Activated naive CD8-positive, alpha-beta T cell treated with anti-CD3 and anti-CD28 coated beads, Interleukin-2, amount 50 U/mL, for 16 hours (primary cell): Measurements from ENCODE around the gene FBXL7.

Experiments
- DNase-seq: peaks from one replicate; pipeline ENCODE4 v3.0.0-alpha.2; 2020; ENCODE audit warnings: low read depth, low spot score

The FBXL7 gene

GRCh38 chr5:15499528-15500324 lies at the start of gene FBXL7:
FBXL7 (plus strand) TSS chr5:15500180.
- DNase-seq: no peak

DNA sequence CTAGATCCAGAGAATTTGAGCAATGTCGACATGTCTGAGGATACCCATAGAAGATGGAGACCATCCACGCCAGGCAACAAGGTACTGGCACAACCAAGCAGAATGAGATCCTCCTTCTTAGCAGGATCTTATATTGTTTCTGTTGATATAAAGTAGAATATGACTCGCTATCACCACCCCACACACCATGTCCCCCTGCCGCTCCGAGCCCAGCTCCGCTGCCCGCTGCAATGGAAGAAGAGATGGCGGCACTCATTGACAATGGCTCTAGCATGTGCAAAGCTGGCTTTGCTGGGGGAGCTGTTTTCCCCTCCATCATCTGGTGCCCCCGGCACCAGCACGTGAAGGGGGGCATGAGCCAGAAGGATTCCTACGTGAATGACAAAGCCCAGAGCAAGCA lies 49.5 kb upstream of the FBXL7 start:
- no peak for DNase-seq

GRCh38 chr5:15450949-15451348 lies 49.0 kb upstream of the FBXL7 start:
- DNase-seq: no peak

DNA sequence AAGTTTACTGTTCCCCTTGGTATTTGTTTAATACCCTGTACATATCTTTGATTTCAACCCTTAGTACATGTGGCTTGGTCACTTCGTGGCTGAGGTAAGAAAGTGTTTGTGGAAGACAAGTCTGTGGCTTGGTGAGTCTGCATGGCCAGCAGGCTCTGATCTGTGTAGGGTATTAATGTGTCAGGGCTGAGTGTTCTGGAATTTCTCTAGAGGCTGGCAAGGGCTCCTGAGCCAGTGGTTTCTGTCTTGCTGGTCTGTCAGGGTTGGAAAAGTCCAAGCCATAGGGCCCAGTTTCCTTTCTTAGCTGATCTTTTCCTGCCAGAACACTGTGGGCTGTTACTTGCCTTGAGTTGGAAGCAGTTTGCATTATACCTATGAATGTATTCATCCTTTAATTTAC lies 48.0 kb upstream of the FBXL7 start:
- DNase-seq: no peak

DNA sequence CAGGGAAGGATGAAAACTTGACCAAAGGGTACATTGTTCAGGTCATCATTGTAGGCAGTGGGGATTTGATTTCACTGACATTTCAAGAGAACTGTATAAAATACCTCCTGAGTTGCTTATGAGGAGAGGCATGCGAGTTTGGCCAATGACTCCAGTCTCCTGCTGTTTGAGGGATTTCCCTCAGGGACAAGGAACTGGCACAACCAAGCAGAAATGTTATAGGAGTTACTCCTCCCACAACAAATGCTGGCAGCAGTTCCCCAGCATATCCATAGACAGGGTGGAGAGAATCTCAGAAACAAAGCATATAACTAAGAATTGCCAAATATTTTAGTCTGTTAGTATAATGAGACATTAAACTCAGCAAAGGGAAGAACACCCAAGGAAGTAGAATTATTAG lies 47.2 kb upstream of the FBXL7 start:
- no peak for DNase-seq

DNA sequence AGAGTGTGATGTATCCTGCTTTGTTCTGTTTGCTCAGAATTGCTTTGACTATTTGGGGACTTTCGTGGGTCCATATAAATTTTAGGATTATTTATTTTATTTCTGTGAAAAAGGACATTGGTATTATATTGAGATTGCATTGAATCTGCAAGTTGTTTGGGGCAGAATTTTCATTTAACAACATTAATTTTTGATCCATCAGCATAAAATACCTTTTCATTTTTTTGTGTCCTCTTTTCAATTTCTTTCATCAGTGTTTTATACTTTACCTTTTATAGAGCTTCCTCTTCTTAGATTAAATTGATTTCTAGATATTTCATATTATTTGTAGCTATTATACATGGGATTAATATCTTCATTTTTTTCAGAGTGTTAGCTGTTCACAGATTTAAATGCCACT lies 40.8 kb upstream of the FBXL7 start:
- DNase-seq: no peak

DNA sequence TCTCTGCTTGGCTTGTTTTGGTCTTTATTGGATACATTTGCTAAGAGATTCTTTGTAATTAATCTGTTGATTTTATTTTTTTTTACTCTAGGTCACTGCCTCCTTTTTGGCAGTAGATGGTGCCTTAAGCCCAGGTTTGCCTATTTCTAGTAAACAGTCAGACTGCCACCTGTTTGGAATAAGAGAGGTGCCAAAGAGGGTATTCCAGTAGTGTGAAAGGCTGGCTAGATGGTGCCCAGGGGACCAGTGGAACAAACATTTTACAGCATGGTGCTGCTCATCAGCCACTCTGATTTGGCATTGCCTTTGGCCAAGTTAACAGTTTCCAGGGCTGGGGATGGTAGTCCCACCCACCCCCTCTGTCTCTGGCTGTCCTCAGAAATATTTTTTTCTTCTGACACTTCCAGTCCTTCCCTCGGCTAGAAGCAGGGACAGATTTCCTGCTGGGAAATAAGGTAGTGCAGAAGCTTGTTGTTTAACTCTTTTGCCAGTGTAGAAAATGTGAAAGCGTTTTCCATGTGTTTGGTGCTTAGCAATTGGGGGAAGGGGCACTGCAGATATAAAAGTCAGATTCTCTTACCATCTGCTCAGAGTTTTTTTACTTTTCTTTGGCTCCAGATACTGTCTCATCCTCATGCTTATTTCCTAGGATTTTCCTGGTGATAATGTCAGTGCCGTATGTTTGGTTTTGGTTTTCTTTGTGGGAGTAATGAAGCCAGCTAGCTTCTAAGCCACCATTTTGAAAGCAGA lies 36.6 kb upstream of the FBXL7 start:
- no peak for DNase-seq

DNA sequence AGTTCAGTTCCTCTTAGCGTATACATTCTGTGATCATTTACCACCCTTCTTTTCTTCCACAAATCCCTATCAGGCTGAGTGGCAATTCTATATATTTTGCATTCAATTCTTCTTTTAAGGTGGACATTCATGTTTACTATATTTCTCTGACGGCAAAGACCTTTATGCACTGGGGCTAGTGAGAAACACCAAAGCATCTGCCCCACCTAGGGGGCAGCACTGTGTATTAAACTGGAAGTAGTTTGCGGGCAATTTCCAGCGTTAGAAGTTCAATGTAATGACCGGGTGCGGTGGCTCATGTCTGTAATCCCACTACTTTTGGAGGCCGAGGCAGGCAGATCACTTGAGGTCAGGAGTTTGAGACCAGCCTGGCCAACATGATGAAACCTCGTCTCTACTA lies 27.9 kb upstream of the FBXL7 start:
- DNase-seq: no peak

DNA sequence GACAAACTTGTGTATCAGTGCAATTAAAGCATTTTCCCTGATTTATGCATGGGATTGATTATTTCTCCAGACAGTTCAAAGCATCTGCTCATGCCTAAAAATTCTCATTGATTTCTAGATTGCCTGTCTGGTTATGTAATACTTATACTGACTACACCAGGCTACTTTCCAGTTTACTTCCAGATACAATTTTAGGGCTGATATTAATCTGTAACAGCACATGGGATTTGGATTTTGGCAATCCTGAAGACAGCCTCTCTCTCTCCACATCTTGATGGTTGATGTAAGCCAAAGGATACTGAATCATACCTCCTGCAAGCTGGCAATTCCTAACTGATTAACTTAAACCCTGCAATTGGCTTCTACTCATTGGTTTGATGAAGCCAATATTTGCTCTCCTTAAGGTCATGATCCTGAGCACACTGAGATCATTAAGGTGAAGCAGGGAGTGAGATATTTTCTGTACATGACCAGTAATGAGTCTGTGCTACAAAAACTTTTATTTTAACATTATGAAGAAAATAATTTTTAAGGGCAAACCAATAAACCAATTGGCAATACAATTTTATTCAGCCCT lies 25.7 kb upstream of the FBXL7 start:
- DNase-seq: no peak

- DNase-seq: no peak
These were observed 24.6 kb upstream of the FBXL7 start for GRCh38 chr5:15475367-15475766.

DNA sequence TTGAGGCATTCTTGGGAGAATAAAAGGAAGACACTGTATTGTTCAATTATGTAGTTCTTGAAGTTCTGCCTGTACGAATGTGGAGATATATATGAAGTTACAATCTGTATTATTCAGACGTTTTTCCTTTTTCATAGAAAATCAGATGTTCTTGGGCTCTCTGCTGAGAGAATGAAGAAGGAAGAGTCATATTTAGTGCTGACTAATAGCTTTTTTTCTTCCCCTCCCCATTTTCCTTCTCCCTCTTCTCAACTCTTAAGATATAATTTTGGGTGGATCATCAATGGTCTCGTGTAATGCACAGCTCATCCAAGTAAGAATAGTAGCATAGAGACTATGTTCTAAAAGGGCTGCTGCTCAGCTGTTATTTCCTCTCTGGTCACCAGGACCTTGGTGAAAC lies 23.0 kb upstream of the FBXL7 start:
- DNase-seq: no peak

GRCh38 chr5:15480436-15480835 lies 19.5 kb upstream of the FBXL7 start:
- no peak for DNase-seq

GRCh38 chr5:15483351-15484097 lies 16.5 kb upstream of the FBXL7 start:
- no peak for DNase-seq

DNA sequence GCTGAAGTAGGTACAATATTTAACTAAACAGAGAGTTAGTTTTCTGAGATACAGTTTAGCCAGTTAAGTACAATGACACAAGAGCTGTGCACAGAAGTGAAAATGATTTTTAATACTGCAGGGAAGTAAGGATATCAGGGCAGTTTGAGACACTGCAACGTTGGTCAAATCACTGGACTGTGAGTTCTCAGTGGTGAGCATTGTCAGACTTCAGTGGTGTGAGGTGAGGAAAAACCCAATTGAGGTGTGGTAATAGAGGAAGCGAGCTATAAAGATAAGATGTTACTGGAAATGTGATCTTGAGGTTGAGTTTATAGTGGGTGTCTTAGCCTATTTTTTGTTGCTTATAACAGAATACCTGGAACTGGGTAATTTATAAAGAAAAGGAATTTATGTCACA lies 12.8 kb upstream of the FBXL7 start:
- DNase-seq: no peak

- no peak for DNase-seq
These were observed 10.3 kb upstream of the FBXL7 start for GRCh38 chr5:15489571-15490235.

DNA sequence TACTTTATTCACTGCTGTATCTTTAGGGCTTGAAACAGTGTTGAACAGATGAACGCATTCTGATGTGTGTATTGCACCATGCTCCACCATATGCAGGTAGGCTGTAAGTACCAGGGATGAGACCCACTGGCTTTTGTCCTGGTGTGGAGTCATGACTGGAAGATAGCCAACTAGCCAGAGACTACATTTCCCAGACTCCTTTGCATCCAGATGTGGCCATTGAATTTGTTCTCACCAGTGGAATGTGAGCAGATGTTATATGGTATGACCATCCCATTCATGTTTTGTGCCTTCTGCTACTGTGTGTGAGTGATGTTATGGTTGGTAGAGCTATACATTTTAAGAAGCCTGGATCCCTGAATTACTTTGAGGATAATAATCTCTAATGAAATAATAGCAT lies 7.4 kb upstream of the FBXL7 start:
- no peak for DNase-seq

- no peak for DNase-seq
These were observed 6.5 kb upstream of the FBXL7 start for GRCh38 chr5:15493501-15493900.

GRCh38 chr5:15495026-15495425 lies 5.0 kb upstream of the FBXL7 start:
- no peak for DNase-seq

GRCh38 chr5:15496886-15497285 lies 3.1 kb upstream of the FBXL7 start:
- no peak for DNase-seq

DNA sequence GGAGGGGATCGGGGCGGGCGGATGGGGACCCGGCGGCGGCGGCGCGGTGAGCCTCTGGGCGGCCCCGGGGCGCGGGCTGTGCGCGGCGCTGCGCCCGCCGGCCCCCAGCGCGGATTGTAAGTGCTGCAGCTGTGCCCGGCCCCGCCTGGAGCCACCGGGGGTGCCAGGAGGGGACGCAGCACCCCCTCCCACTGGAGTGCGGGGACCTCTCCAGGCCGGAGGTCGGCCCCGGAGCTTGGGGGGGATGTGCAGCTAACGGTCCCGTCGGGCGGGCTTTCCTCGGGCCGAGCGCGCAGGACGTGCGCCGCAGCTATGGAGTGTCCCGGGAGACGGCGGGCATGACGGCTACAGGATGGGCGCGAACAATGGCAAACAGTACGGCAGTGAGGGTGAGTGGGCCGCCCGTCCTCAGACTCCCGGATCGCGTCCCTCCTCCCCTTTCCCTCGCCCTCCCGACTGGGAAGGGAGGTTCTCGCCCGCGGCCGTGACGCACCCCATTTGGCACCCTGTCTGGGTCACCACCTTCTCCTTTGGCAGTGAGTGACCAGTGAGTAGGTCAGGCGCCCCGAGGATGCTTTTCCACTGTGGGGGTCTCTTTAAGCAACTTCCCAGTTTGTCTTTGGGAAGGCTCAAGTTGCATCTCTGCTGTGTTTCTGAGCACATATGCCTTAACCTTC lies 483 bp downstream of the FBXL7 start:
- no peak for DNase-seq
